HepG2 (cell line): ENCODE measurements around the gene TEAD1. TPM values are rescaled to one million over a fixed set of nuclear protein-coding genes. Genes with fewer than 3 reads are reported as not detected.

Source experiments
- ATAC-seq: fragments of 200-7000 bp; cut with Tn5 transposase; 3 replicates; pipeline ENCODE4 v1.9.1; 2020; ENCODE audit warnings: mild to moderate bottlenecking, moderate library complexity
- BruUV-seq: library from RNA; stranded (reverse); fragments of 400-500 nt; replicated peaks from 2 replicates; lab custom pipeline; 2021; lab: Mats Ljungman, UMichigan
- CTCF ChIA-PET: fragments of 300-600 bp; formaldehyde crosslinking; extraction: SDS; loops from one replicate; lab custom pipeline; 2021; ENCODE audit warnings: low total read pairs, inconsistent platforms, low intra/inter-chr PET ratio; lab: Yijun Ruan, JAX
- POLR2A ChIA-PET: fragments of 350-600 bp; sonication (Branson Sonifier 250); formaldehyde crosslinking; loops from one replicate; lab custom pipeline; 2020; ENCODE audit warnings: antibody characterized with exemption, inconsistent platforms; lab: Yijun Ruan, JAX
- DNase-seq: peaks from one replicate; pipeline ENCODE4 v3.0.0-alpha.2; 2015; ENCODE audit warnings: low spot score
- FAIRE-seq: peaks from 3 replicates; lab custom pipeline; 2011; peaks lifted over from hg19 to GRCh38; lab: Jason Lieb, UNC
- H2AFZ ChIP-seq: one replicate; pipeline ENCODE4 v1.6.1; 2011; ENCODE audit warnings: low read length, inconsistent platforms
- H3K27ac ChIP-seq: fragments of 300-600 bp; 3 replicates; pipeline ENCODE4 v1.8.0; 2011; ENCODE audit warnings: mixed run types, mild to moderate bottlenecking, mixed read lengths, low read length, inconsistent platforms; ENCODE audit not compliant: insufficient read depth; ENCODE audit errors: extremely low read length
- H3K27me3 ChIP-seq, 2 experiments: fragments of 200-600 bp in 1 of 2; 2 replicates in 1 of 2; 3 replicates in 1 of 2; pipeline versions ENCODE4 v1.6.0 to v1.8.0; 2011; ENCODE audit warnings: low read length in 2 of 2, mild to moderate bottlenecking in 2 of 2, moderate library complexity in 2 of 2, inconsistent platforms in 1 of 2; ENCODE audit not compliant: insufficient read depth in 2 of 2, control insufficient read depth in 1 of 2
- H3K36me3 ChIP-seq, 2 experiments: fragments of 200-600 bp in 1 of 2; replicated peaks in 1 of 2; 2 replicates in 1 of 2; 3 replicates in 1 of 2; pipeline versions ENCODE4 v1.5.1 to v1.8.0; 2011; ENCODE audit warnings: low read length in 2 of 2, inconsistent platforms in 1 of 2; ENCODE audit not compliant: insufficient read depth in 2 of 2, control insufficient read depth in 1 of 2
- H3K4me1 ChIP-seq: 2 replicates; pipeline ENCODE4 v1.5.1; 2012; ENCODE audit warnings: low read length, inconsistent platforms; ENCODE audit not compliant: insufficient read depth
- H3K4me2 ChIP-seq: 2 replicates; pipeline ENCODE4 v1.6.0; 2011; ENCODE audit warnings: low read depth, low read length, inconsistent platforms
- H3K4me3 ChIP-seq, 3 experiments: fragments of 200-600 bp in 1 of 3; sonication (generic), shearing (Covaris generic) in 1 of 3; replicated peaks in 1 of 3; 2 replicates each; pipeline ENCODE4 v1.5.1; 2011 to 2016; ENCODE audit warnings: low read length in 3 of 3, inconsistent platforms in 2 of 3, low read depth in 2 of 3, mild to moderate bottlenecking in 2 of 3, control low read depth in 1 of 3, mixed read lengths in 1 of 3; ENCODE audit not compliant: insufficient read depth in 1 of 3
- H3K79me2 ChIP-seq: one replicate; pipeline ENCODE4 v1.6.1; 2011; ENCODE audit warnings: low read length, inconsistent platforms; ENCODE audit not compliant: insufficient read depth
- H3K9ac ChIP-seq: 2 replicates; pipeline ENCODE4 v1.6.0; 2011; ENCODE audit warnings: mild to moderate bottlenecking, low read depth, low read length, inconsistent platforms; ENCODE audit not compliant: insufficient read depth
- H3K9me3 ChIP-seq: 2 replicates; pipeline ENCODE4 v1.5.1; 2012; ENCODE audit warnings: mild to moderate bottlenecking, low read length
- H4K20me1 ChIP-seq: 2 replicates; pipeline ENCODE4 v1.6.0; 2011; ENCODE audit warnings: inconsistent platforms, mild to moderate bottlenecking, low read length, moderate library complexity; ENCODE audit not compliant: insufficient read depth
- WGBS: methylation state at CpG from one replicate; pipeline ENCODE4 v1.1.6; 2017; ENCODE audit warnings: low lambda C conversion rate; 5-methylcytosine and 5-hydroxymethylcytosine counted together
- in situ Hi-C: cut with HindIII; loops from 2 replicates; pipeline ENCODE4 v1.10.0; 2017; ENCODE audit warnings: low pct_unique_long_range_greater_than_20kb; ENCODE audit not compliant: extremely low pct_ligation_motif_present
- intact Hi-C: fragments of 100-400 bp; cut with micrococcal nuclease; formaldehyde crosslinking; loops from one replicate; pipeline ENCODE4 v1.10.0; 2022; ENCODE audit not compliant: unreplicated experiment
- polyA plus RNA-seq, 8 experiments: library from polyadenylated mRNA; depleted of rRNA in 3 of 8; stranded (reverse) in 7 of 8; unstranded in 1 of 8; fragments of >200 nt; fragmentation: Illumina TruSeq in 4 of 8; extraction: Trizol in 4 of 8; gene quantifications; 2 replicates each; pipeline versions ENCODE4 v1.2.1 to v1.2.3, GENCODE V29; 2011 to 2016; ENCODE audit warnings: low read depth in 4 of 8, missing spikeins in 1 of 8, mixed read lengths in 1 of 8; ENCODE audit not compliant: insufficient read depth in 1 of 8
- total RNA-seq, 5 experiments: library from RNA; depleted of rRNA; stranded (reverse); fragments of >200 nt; fragmentation: Illumina TruSeq; extraction: Trizol; gene quantifications; 2 replicates each; pipeline ENCODE4 v1.2.3, GENCODE V29; 2016; ENCODE audit warnings: low read depth in 1 of 5
- TF ChIP-seq, protein P1 (sequence below): sonication (generic); formaldehyde crosslinking; IDR thresholded peaks from 2 replicates; pipeline ENCODE4 v1.5.1; 2020; ENCODE audit warnings: mild to moderate bottlenecking, missing genetic modification reagents, moderate library complexity

The TEAD1 gene
- total and polyA plus RNA-seq, 2 of the 13 experiments (the other 11 are each of a cell fraction or from before 2014, with no cell fraction given): 20.1 to 30.5 TPM

DNA sequence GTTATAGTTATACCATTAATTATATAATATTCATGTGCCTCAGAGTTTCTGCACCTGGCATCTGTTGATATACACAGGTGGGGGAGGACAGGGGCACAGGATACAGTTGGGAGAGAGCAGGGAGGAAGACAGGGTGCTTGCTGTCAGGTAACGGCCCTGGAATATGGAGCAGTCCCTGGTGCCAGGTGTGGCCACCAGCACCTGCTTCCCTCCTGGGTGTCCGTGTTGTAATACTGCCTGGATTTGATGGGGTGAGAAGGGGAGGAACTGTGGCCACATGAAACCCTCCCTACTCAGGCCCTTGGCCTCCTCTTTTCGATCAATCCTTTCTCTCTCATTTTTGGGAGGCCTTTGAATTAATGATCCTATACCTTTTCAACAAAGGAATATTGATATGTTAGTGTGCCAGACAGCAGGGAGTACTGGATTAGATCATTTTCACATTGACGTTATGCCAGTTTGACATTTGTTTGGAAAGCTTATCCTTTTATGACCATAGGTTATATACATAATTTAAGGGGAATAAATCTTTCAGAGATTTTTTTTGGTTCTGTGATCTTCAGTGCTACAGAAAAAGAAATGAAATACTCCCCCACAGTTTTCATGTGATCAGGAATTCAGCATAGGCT, 88.6 kb downstream of the TEAD1 start:
- H3K36me3 ChIP-seq: peaks cover 7 to 28% of the 10 kb centered on the region in 2 experiments; a peak in 4 of 5 replicates
- ChIA-PET CTCF (no interaction called here), POLR2A (no interaction called here)

More for the DNA sequence above, 88.6 kb downstream of the TEAD1 start:
- DNase-seq: no peak
- H3K27me3 ChIP-seq: no peaks in the 10 kb centered on the region
- no peak overlapping the region for H3K4me3 ChIP-seq
- no peaks in the 10 kb centered on the region for H3K9me3 ChIP-seq
- WGBS: 99% methylated on average over 4 of the region's 4 CpGs
- no peak overlapping the region for H3K27ac ChIP-seq
- no peak overlapping the region for H3K4me2 ChIP-seq
- no peak for FAIRE-seq
- in situ Hi-C loops (no loop called here), intact Hi-C loops (loop anchor here (10.0 kb wide), 2 partner anchors 62 to 122 kb away; no protein-coding TSS in a partner anchor)
- H2AFZ ChIP-seq: no peak overlapping the region
- BruUV-seq: no TSS peak
- ATAC-seq: no peak
- TF ChIP-seq, protein P1, sequence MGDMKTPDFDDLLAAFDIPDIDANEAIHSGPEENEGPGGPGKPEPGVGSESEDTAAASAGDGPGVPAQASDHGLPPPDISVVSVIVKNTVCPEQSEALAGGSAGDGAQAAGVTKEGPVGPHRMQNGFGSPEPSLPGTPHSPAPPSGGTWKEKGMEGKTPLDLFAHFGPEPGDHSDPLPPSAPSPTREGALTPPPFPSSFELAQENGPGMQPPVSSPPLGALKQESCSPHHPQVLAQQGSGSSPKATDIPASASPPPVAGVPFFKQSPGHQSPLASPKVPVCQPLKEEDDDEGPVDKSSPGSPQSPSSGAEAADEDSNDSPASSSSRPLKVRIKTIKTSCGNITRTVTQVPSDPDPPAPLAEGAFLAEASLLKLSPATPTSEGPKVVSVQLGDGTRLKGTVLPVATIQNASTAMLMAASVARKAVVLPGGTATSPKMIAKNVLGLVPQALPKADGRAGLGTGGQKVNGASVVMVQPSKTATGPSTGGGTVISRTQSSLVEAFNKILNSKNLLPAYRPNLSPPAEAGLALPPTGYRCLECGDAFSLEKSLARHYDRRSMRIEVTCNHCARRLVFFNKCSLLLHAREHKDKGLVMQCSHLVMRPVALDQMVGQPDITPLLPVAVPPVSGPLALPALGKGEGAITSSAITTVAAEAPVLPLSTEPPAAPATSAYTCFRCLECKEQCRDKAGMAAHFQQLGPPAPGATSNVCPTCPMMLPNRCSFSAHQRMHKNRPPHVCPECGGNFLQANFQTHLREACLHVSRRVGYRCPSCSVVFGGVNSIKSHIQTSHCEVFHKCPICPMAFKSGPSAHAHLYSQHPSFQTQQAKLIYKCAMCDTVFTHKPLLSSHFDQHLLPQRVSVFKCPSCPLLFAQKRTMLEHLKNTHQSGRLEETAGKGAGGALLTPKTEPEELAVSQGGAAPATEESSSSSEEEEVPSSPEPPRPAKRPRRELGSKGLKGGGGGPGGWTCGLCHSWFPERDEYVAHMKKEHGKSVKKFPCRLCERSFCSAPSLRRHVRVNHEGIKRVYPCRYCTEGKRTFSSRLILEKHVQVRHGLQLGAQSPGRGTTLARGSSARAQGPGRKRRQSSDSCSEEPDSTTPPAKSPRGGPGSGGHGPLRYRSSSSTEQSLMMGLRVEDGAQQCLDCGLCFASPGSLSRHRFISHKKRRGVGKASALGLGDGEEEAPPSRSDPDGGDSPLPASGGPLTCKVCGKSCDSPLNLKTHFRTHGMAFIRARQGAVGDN (CRISPR knock-in tag): no peak
- H4K20me1 ChIP-seq: peaks cover 9% of the 10 kb centered on the region
- H3K4me1 ChIP-seq: peaks cover 24% of the 10 kb centered on the region
- no peak overlapping the region for H3K9ac ChIP-seq
- peaks cover 19% of the 10 kb centered on the region for H3K79me2 ChIP-seq
